Measurements from ENCODE around the gene PHKB.
A peak's percentile ranks its signal among the peaks of the same experiment; 100 is the strongest.

PHKB gene

GRCh38 chr16:47732523-47733111 lies 271.5 kb downstream of the PHKB start:
- ATAC-seq = peak; percentile 75 to 77

- ATAC-seq = no peak
Measured at GRCh38 chr16:47734081-47734857, 273.1 kb downstream of the PHKB start.

- ATAC-seq = no peak
Measured at GRCh38 chr16:47734987-47735594, 274.0 kb downstream of the PHKB start.

- no peak for ATAC-seq
Measured at GRCh38 chr16:47750371-47750770, 289.2 kb downstream of the PHKB start.

Data from activated CD4-positive, CD25-positive, alpha-beta regulatory T cell treated with anti-CD3 and anti-CD28 coated beads, Interleukin-2, amount 50 U/mL, for 24 hours (primary cell).